ENCODE results near the gene OGFR. TPM values are rescaled to one million over a fixed set of nuclear protein-coding genes. Genes with fewer than 3 reads are reported as not detected.

Gene OGFR
- total RNA-seq, 1 donor: 39.1 TPM

DNA sequence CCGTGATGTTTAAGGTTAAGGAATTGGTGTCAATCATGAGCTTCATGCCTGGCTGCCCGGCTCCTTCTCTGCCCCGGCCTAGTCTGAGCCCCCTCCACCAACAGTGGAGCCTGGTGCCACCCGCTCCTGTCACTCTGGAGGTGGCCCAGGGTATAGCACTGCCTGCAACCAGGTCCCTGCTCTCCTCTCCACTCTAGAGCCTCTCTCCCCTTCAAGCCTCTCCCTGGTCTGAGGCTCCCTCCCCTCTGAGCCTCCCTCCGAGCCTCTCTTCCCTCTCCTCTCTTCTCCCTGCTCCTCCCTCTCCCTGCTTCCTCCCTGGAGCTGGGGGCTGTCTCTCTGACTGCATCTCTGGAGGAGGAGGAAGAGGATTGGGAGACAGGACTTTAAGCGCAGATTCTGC, 39.6 kb upstream of the OGFR start:
- Histone ChIP-seq H3K79me2 (ENCODE audit: insufficient read depth, low read length) (no peaks in the 10 kb centered on the region), H3K4me3 (ENCODE audit: insufficient read depth, low read length) (no peak overlapping the region), H4K20me1 (ENCODE audit: insufficient read depth, low read length) (no peaks in the 10 kb centered on the region), H3K4me2 (ENCODE audit: insufficient read depth, low read length) (no peak overlapping the region), H3K36me3 (ENCODE audit: insufficient read depth, low read length) (no peaks in the 10 kb centered on the region), H3K9me3 (ENCODE audit: low read depth, low read length) (no peaks in the 10 kb centered on the region), H3K27me3 (ENCODE audit: insufficient read depth, low read length) (peaks cover 10% of the 10 kb centered on the region), H3K27ac (ENCODE audit: low read depth, low read length) (no peak overlapping the region), H3K4me1 (ENCODE audit: insufficient read depth, low read length) (no peaks in the 10 kb centered on the region), H2AFZ (ENCODE audit: low read length) (no peak overlapping the region)
- TF ChIP-seq, protein P1, sequence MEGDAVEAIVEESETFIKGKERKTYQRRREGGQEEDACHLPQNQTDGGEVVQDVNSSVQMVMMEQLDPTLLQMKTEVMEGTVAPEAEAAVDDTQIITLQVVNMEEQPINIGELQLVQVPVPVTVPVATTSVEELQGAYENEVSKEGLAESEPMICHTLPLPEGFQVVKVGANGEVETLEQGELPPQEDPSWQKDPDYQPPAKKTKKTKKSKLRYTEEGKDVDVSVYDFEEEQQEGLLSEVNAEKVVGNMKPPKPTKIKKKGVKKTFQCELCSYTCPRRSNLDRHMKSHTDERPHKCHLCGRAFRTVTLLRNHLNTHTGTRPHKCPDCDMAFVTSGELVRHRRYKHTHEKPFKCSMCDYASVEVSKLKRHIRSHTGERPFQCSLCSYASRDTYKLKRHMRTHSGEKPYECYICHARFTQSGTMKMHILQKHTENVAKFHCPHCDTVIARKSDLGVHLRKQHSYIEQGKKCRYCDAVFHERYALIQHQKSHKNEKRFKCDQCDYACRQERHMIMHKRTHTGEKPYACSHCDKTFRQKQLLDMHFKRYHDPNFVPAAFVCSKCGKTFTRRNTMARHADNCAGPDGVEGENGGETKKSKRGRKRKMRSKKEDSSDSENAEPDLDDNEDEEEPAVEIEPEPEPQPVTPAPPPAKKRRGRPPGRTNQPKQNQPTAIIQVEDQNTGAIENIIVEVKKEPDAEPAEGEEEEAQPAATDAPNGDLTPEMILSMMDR (IDR thresholded peaks at IDR 0.05; ENCODE audit: extremely low read depth, low read depth, low read length): no peak
- DNase-seq (ENCODE audit: insufficient read length, low spot score, missing footprints): peak; percentile 66

DNA sequence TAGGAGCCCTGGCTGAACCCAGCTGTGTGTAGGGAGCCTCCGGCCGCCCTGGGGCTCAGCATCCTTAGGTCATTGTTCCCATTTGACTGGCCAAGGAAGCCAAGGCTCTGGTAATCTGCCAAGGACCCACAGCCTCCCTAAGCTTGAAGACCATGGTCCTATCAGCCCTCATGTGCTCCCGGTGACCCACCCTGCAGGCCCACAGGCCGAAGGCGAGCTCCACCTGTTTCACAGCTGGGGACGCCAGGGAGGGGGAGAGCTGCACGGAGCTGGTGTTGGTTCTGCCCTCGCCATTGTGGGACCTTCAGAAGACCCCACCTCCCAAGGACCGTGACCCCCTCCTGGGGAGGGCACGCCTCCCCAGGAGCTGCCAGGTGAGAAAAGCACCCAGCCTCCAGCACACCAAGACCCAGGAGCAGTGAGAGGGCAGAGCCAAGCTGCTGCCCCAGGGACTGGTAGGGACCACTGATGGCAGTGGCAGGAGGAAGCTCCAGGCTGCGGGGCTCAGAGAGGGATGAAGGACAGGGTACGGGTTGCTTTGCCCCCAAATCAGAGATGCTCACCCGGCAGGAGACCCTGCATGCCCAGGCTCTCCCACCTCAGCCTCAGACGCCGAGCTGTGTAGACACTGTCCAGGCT, 39.1 kb upstream of the OGFR start:
- TF ChIP-seq, protein P1 (IDR thresholded peaks at IDR 0.05; ENCODE audit: extremely low read depth, low read depth, low read length): no peak
- peak; percentile 58 for DNase-seq (ENCODE audit: insufficient read length, low spot score, missing footprints)

DNA sequence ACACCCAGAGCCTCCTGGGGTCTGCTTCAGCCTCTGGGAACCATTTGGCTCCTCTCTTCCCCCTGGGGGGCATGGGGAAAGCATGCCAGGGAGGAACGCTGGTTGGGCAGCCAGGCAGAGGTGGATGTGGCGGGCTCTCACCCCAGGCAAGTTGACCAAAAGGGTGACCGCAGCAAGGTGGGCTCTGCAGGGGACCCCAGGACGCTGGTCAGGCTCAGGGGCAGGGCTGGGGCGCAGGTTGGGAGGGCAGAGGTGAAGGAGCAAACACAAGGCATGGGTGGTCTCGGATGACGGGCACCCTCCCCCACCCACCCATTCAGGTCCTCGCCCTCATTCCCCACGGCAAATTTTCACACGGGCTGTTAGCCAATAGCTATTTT, 38.6 kb upstream of the OGFR start:
- Histone ChIP-seq H3K79me2 (ENCODE audit: insufficient read depth, low read length) (no peaks in the 10 kb centered on the region), H3K4me2 (ENCODE audit: insufficient read depth, low read length) (no peak overlapping the region), H3K9me3 (ENCODE audit: low read depth, low read length) (no peaks in the 10 kb centered on the region), H3K4me1 (ENCODE audit: insufficient read depth, low read length) (no peaks in the 10 kb centered on the region), H3K36me3 (ENCODE audit: insufficient read depth, low read length) (no peaks in the 10 kb centered on the region), H3K4me3 (ENCODE audit: insufficient read depth, low read length) (no peak overlapping the region), H3K27me3 (ENCODE audit: insufficient read depth, low read length) (peaks cover 10% of the 10 kb centered on the region), H2AFZ (ENCODE audit: low read length) (no peak overlapping the region), H3K27ac (ENCODE audit: low read depth, low read length) (no peak overlapping the region), H4K20me1 (ENCODE audit: insufficient read depth, low read length) (no peaks in the 10 kb centered on the region)
- TF ChIP-seq, protein P1 (IDR thresholded peaks at IDR 0.05; ENCODE audit: extremely low read depth, low read depth, low read length): no peak
- peak; percentile 43 for DNase-seq (ENCODE audit: insufficient read length, low spot score, missing footprints)

More for the DNA sequence above, 39.1 kb upstream of the OGFR start:
- H3K36me3 ChIP-seq (ENCODE audit: insufficient read depth, low read length): no peaks in the 10 kb centered on the region
- H3K4me1 ChIP-seq (ENCODE audit: insufficient read depth, low read length): no peaks in the 10 kb centered on the region
- no peaks in the 10 kb centered on the region for H3K9me3 ChIP-seq (ENCODE audit: low read depth, low read length)
- no peak overlapping the region for H3K4me2 ChIP-seq (ENCODE audit: insufficient read depth, low read length)
- no peak overlapping the region for H3K4me3 ChIP-seq (ENCODE audit: insufficient read depth, low read length)
- H3K79me2 ChIP-seq (ENCODE audit: insufficient read depth, low read length): no peaks in the 10 kb centered on the region
- H4K20me1 ChIP-seq (ENCODE audit: insufficient read depth, low read length): no peaks in the 10 kb centered on the region
- H3K27ac ChIP-seq (ENCODE audit: low read depth, low read length): no peak overlapping the region
- no peak overlapping the region for H2AFZ ChIP-seq (ENCODE audit: low read length)
- H3K27me3 ChIP-seq (ENCODE audit: insufficient read depth, low read length): peaks cover 10% of the 10 kb centered on the region

DNA sequence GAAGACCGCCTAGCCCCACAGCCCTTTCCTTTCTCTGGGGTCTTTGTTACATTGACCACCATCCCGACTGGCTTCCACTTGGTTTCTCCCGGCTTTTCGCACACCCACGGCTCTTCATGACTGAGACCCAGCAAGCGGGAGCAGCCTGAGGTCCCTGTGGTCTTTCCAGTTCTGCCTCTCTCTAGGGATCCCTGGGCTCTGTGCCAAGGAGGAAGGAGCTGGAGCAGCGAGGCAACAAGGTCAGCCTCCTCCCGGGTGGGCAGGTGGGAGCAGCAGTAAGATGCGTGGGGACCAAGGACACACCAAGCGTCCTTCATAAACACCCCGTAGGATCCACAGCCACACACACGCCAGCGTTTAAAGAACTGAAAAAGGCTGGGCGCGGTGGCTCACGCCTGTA, 37.9 kb upstream of the OGFR start:
- Histone ChIP-seq H3K4me1 (ENCODE audit: insufficient read depth, low read length) (no peaks in the 10 kb centered on the region), H3K27me3 (ENCODE audit: insufficient read depth, low read length) (peaks cover 10% of the 10 kb centered on the region), H3K9me3 (ENCODE audit: low read depth, low read length) (no peaks in the 10 kb centered on the region), H2AFZ (ENCODE audit: low read length) (no peak overlapping the region), H4K20me1 (ENCODE audit: insufficient read depth, low read length) (no peaks in the 10 kb centered on the region), H3K4me3 (ENCODE audit: insufficient read depth, low read length) (no peak overlapping the region), H3K27ac (ENCODE audit: low read depth, low read length) (no peak overlapping the region), H3K36me3 (ENCODE audit: insufficient read depth, low read length) (no peaks in the 10 kb centered on the region), H3K79me2 (ENCODE audit: insufficient read depth, low read length) (no peaks in the 10 kb centered on the region), H3K4me2 (ENCODE audit: insufficient read depth, low read length) (no peak overlapping the region)
- TF ChIP-seq, protein P1 (IDR thresholded peaks at IDR 0.05; ENCODE audit: extremely low read depth, low read depth, low read length): no peak
- DNase-seq (ENCODE audit: insufficient read length, low spot score, missing footprints): peak; percentile 67
